Brain microvascular endothelial cell (primary cell): ENCODE measurements around the gene SOBP.

Experiments used
- DNase-seq: peaks from one replicate; pipeline ENCODE4 v3.0.0-alpha.2; 2020
- H3K27ac ChIP-seq: fragments of 250-450 bp; sonication (Bioruptor Pico); 2 replicates; pipeline ENCODE4 v1.5.1; 2020; ENCODE audit warnings: mild to moderate bottlenecking, moderate library complexity
- H3K27me3 ChIP-seq: fragments of 250-450 bp; sonication (Bioruptor Pico); replicated peaks from 2 replicates; pipeline ENCODE4 v1.5.1; 2020; ENCODE audit warnings: mild to moderate bottlenecking
- H3K36me3 ChIP-seq: fragments of 250-450 bp; sonication (Bioruptor Pico); replicated peaks from 2 replicates; pipeline ENCODE4 v1.5.1; 2020; ENCODE audit warnings: mild to moderate bottlenecking
- H3K4me3 ChIP-seq: 2 replicates; pipeline ENCODE4 v1.5.1; 2011; ENCODE audit warnings: low read depth, mild to moderate bottlenecking, control low read depth, low read length, moderate library complexity
- in situ Hi-C: cut with HindIII; loops from 2 replicates; pipeline ENCODE4 v1.10.0; 2017; ENCODE audit warnings: low sequenced_read_pairs, low pct_ligation_motif_present
- TF ChIP-seq, protein P1 (sequence below): IDR thresholded peaks from 2 replicates; pipeline ENCODE4 v1.5.1; 2011; ENCODE audit warnings: low read depth, mild to moderate bottlenecking, moderate library complexity, low read length, control low read depth, inconsistent platforms; ENCODE audit errors: missing control alignments

Gene SOBP

GRCh38 chr6:107647439-107647948, 157.6 kb downstream of the SOBP start:
- in situ Hi-C loops = no loop called here
- TF ChIP-seq, protein P1, sequence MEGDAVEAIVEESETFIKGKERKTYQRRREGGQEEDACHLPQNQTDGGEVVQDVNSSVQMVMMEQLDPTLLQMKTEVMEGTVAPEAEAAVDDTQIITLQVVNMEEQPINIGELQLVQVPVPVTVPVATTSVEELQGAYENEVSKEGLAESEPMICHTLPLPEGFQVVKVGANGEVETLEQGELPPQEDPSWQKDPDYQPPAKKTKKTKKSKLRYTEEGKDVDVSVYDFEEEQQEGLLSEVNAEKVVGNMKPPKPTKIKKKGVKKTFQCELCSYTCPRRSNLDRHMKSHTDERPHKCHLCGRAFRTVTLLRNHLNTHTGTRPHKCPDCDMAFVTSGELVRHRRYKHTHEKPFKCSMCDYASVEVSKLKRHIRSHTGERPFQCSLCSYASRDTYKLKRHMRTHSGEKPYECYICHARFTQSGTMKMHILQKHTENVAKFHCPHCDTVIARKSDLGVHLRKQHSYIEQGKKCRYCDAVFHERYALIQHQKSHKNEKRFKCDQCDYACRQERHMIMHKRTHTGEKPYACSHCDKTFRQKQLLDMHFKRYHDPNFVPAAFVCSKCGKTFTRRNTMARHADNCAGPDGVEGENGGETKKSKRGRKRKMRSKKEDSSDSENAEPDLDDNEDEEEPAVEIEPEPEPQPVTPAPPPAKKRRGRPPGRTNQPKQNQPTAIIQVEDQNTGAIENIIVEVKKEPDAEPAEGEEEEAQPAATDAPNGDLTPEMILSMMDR = no peak
- Histone ChIP-seq H3K36me3 (no peaks in the 10 kb centered on the region), H3K27ac (no peak overlapping the region), H3K27me3 (no peaks in the 10 kb centered on the region), H3K4me3 (no peak overlapping the region)
- DNase-seq = no peak

DNA sequence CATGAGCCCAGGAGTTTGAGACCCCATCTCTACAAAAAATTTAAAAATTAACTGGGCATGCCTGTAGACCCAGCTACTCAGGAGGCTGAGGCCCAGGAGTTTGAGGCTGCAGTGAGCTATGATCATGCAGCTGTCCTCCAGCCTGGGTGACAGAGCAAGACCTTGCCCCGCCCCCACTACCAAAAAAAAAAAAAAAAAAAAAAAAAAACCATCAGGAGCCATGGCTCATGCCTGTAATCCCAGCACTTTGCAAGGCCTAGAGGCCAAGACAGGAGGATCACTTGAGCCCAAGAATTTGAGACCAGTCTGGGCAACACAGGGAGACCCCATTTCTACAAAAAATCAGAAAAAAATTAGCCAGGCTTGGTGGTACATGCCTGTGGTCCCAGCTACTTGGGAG, 159.1 kb downstream of the SOBP start:
- no peak overlapping the region for H3K27ac ChIP-seq
- no peak overlapping the region for H3K4me3 ChIP-seq
- in situ Hi-C loops = no loop called here
- H3K27me3 ChIP-seq = no peaks in the 10 kb centered on the region
- TF ChIP-seq, protein P1 = no peak
- DNase-seq = no peak
- no peaks in the 10 kb centered on the region for H3K36me3 ChIP-seq

GRCh38 chr6:107652526-107653182, 162.7 kb downstream of the SOBP start:
- H3K4me3 ChIP-seq = no peak overlapping the region
- TF ChIP-seq, protein P1 = no peak
- H3K27me3 ChIP-seq = no peaks in the 10 kb centered on the region
- in situ Hi-C loops = no loop called here
- H3K36me3 ChIP-seq = no peaks in the 10 kb centered on the region
- DNase-seq = no peak
- no peak overlapping the region for H3K27ac ChIP-seq

GRCh38 chr6:107653183-107653580, 163.3 kb downstream of the SOBP start:
- Histone ChIP-seq H3K36me3 (no peaks in the 10 kb centered on the region), H3K27me3 (no peaks in the 10 kb centered on the region), H3K27ac (no peak overlapping the region), H3K4me3 (no peak overlapping the region)
- no peak for DNase-seq
- in situ Hi-C loops = no loop called here
- TF ChIP-seq, protein P1 = no peak

GRCh38 chr6:107653861-107654394, 164.0 kb downstream of the SOBP start:
- TF ChIP-seq, protein P1 = no peak
- no peak overlapping the region for H3K4me3 ChIP-seq
- H3K36me3 ChIP-seq = no peaks in the 10 kb centered on the region
- no peak overlapping the region for H3K27ac ChIP-seq
- in situ Hi-C loops = no loop called here
- DNase-seq = no peak
- H3K27me3 ChIP-seq = no peaks in the 10 kb centered on the region
